Endodermal cell (in vitro differentiated cells): ENCODE data around the gene PTGR3. TPM values are rescaled to one million over a fixed set of nuclear protein-coding genes. Genes with fewer than 3 reads are reported as not detected.

Experiments used
- DNase-seq: peaks from one replicate; pipeline ENCODE4 v3.0.0-alpha.2; 2017
- H3K27ac ChIP-seq: 2 replicates; pipeline ENCODE4 v1.5.1; 2013; ENCODE audit warnings: mild to moderate bottlenecking, low read depth, low read length, moderate library complexity
- H3K27me3 ChIP-seq: 2 replicates; pipeline ENCODE4 v1.6.1; 2013; ENCODE audit warnings: mild to moderate bottlenecking, low read length, moderate library complexity; ENCODE audit not compliant: insufficient read depth, control insufficient read depth, poor library complexity, severe bottlenecking
- H3K36me3 ChIP-seq: 2 replicates; pipeline ENCODE4 v1.7.0; 2013; ENCODE audit warnings: mild to moderate bottlenecking, low read length, moderate library complexity; ENCODE audit not compliant: control insufficient read depth, insufficient read depth
- H3K4me1 ChIP-seq: one replicate; pipeline ENCODE4 v1.7.0; 2013; ENCODE audit warnings: low read length; ENCODE audit not compliant: control insufficient read depth, insufficient read depth
- H3K4me3 ChIP-seq: 2 replicates; pipeline ENCODE4 v1.5.1; 2013; ENCODE audit warnings: mild to moderate bottlenecking, low read length, moderate library complexity
- H3K9ac ChIP-seq: 2 replicates; pipeline ENCODE4 v1.6.1; 2013; ENCODE audit warnings: mild to moderate bottlenecking, low read length, moderate library complexity; ENCODE audit not compliant: poor library complexity, severe bottlenecking; ENCODE audit errors: extremely low read depth
- H3K9me3 ChIP-seq: 2 replicates; pipeline ENCODE4 v1.6.1; 2013; ENCODE audit warnings: mild to moderate bottlenecking, low read length, moderate library complexity; ENCODE audit not compliant: control insufficient read depth
- H3K27ac Mint-ChIP-seq: 2 replicates; pipeline ENCODE4 v1.8.0; 2020; ENCODE audit warnings: mixed read lengths
- H3K27me3 Mint-ChIP-seq: 2 replicates; pipeline ENCODE4 v1.8.0; 2021; ENCODE audit warnings: mild to moderate bottlenecking, mixed read lengths; ENCODE audit not compliant: insufficient read depth
- H3K36me3 Mint-ChIP-seq: 2 replicates; pipeline ENCODE4 v1.8.0; 2020; ENCODE audit warnings: low read depth, mixed read lengths
- H3K4me1 Mint-ChIP-seq: 2 replicates; pipeline ENCODE4 v1.8.0; 2020; ENCODE audit warnings: mixed read lengths
- H3K4me3 Mint-ChIP-seq: 2 replicates; pipeline ENCODE4 v1.8.0; 2020; ENCODE audit warnings: mild to moderate bottlenecking, moderate library complexity, mixed read lengths
- H3K9me3 Mint-ChIP-seq: 2 replicates; pipeline ENCODE4 v1.8.0; 2020; ENCODE audit warnings: mild to moderate bottlenecking, mixed read lengths
- WGBS, 2 experiments: methylation state at CpG; one replicate each; pipeline versions ENCODE4 v1.1.5 to v1.1.7; 2013; ENCODE audit warnings: missing lambda C conversion rate in 2 of 2, mixed read lengths in 1 of 2; ENCODE audit not compliant: insufficient coverage in 1 of 2, insufficient read length in 1 of 2; 5-methylcytosine and 5-hydroxymethylcytosine counted together
- total RNA-seq, 2 donors: library from RNA; stranded (reverse); fragmentation: NEBNext Ultra II Directional in 1 of 2; extraction: Animal tissue kit (Norgen Biotek cat#: 25700) in 1 of 2; gene quantifications; 2 replicates in 1 of 2; 3 replicates in 1 of 2; pipeline ENCODE4 v1.2.1, GENCODE V29; 2021
- TF ChIP-seq, protein P1 (sequence below): fragments of 200-600 bp; sonication (generic); conservative IDR thresholded peaks from 2 replicates; pipeline ENCODE4 v1.5.0; 2021; ENCODE audit warnings: antibody characterized with exemption, mild to moderate bottlenecking

Gene PTGR3
- total RNA-seq, 2 donors from 2014 or later, result 12.2 to 13.3 TPM

DNA sequence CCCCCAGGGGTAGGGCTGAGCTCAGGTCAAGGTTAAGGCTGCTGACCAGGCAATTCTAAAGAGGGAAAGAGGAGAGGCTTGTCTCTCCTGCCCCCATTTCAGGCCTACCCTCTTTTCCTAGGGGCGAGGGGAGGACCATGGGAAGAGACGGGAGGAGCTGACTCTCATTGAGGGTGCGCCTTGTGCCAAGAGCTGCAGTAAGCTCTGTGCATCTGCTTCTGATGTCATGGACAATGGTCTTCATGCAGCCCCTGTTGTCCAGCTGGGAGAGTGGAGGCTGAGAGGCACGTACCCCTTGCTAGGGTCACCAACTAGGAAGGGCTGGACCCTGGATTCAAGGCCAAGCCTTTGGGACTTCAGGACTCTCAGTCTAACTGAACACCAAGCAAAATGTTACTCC lies 45.2 kb downstream of the PTGR3 start:
- H3K9me3 ChIP-seq, result no peaks in the 10 kb centered on the region
- WGBS, 2 experiments, result 98 to 100% methylated on average over 1 to 4 of the region's 4 CpGs
- no peaks in the 10 kb centered on the region for H3K36me3 Mint-ChIP-seq
- peaks cover 16% of the 10 kb centered on the region for H3K4me1 ChIP-seq
- H3K36me3 ChIP-seq, result no peaks in the 10 kb centered on the region
- H3K4me3 Mint-ChIP-seq, result no peak overlapping the region
- H3K27ac Mint-ChIP-seq, result no peak overlapping the region
- H3K9ac ChIP-seq, result no peak overlapping the region
- peaks cover 14% of the 10 kb centered on the region for H3K4me1 Mint-ChIP-seq
- no peaks in the 10 kb centered on the region for H3K9me3 Mint-ChIP-seq
- peak; percentile 12 for DNase-seq
- H3K27me3 Mint-ChIP-seq, result peaks cover 25% of the 10 kb centered on the region
- no peak overlapping the region for H3K4me3 ChIP-seq
- H3K27me3 ChIP-seq, result no peaks in the 10 kb centered on the region
- TF ChIP-seq, protein P1, sequence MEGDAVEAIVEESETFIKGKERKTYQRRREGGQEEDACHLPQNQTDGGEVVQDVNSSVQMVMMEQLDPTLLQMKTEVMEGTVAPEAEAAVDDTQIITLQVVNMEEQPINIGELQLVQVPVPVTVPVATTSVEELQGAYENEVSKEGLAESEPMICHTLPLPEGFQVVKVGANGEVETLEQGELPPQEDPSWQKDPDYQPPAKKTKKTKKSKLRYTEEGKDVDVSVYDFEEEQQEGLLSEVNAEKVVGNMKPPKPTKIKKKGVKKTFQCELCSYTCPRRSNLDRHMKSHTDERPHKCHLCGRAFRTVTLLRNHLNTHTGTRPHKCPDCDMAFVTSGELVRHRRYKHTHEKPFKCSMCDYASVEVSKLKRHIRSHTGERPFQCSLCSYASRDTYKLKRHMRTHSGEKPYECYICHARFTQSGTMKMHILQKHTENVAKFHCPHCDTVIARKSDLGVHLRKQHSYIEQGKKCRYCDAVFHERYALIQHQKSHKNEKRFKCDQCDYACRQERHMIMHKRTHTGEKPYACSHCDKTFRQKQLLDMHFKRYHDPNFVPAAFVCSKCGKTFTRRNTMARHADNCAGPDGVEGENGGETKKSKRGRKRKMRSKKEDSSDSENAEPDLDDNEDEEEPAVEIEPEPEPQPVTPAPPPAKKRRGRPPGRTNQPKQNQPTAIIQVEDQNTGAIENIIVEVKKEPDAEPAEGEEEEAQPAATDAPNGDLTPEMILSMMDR, result no peak
- H3K27ac ChIP-seq, result no peak overlapping the region

DNA sequence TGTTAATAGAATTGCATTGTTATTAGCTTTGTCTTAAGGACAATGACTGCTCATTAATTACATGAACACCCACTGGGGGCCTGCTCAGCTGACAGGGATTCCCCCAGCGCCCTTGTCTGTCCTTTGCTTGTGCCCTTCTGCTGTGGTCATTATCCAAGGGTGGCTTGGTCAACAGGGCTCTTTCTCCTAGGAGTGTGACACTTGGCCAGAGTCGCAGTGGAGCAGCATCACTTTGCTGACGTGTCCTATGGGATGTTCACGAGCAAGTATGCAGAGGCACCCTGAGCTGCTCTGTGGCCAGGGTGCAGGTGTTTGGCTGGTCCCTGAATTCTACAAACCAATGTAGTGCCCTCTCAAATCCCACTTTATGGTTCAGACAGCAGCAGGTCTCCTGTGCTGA lies 46.0 kb downstream of the PTGR3 start:
- 83 to 89% methylated on average over 2 to 4 of the region's 4 CpGs for WGBS, 2 experiments
- H3K36me3 ChIP-seq, result no peaks in the 10 kb centered on the region
- H3K27ac Mint-ChIP-seq, result no peak overlapping the region
- H3K9me3 ChIP-seq, result no peaks in the 10 kb centered on the region
- H3K27ac ChIP-seq, result no peak overlapping the region
- H3K4me3 Mint-ChIP-seq, result no peak overlapping the region
- peaks cover 31% of the 10 kb centered on the region for H3K27me3 Mint-ChIP-seq
- H3K27me3 ChIP-seq, result no peaks in the 10 kb centered on the region
- no peaks in the 10 kb centered on the region for H3K36me3 Mint-ChIP-seq
- peaks cover 20% of the 10 kb centered on the region for H3K4me1 ChIP-seq
- DNase-seq, result peak; percentile 20
- no peak overlapping the region for H3K9ac ChIP-seq
- H3K9me3 Mint-ChIP-seq, result no peaks in the 10 kb centered on the region
- TF ChIP-seq, protein P1, result no peak
- peaks cover 14% of the 10 kb centered on the region for H3K4me1 Mint-ChIP-seq
- no peak overlapping the region for H3K4me3 ChIP-seq

GRCh38 chr18:75162467-75162866 lies 46.5 kb downstream of the PTGR3 start:
- Histone ChIP-seq H3K4me1 (peaks cover 20% of the 10 kb centered on the region), H3K4me3 (no peak overlapping the region), H3K9ac (no peak overlapping the region), H3K27me3 (no peaks in the 10 kb centered on the region), H3K36me3 (no peaks in the 10 kb centered on the region), H3K9me3 (no peaks in the 10 kb centered on the region), H3K27ac (no peak overlapping the region)
- peaks cover 33% of the 10 kb centered on the region for H3K27me3 Mint-ChIP-seq
- WGBS, 2 experiments, result 97 to 100% methylated on average over 2 to 3 of the region's 3 CpGs
- peaks cover 14% of the 10 kb centered on the region for H3K4me1 Mint-ChIP-seq
- no peak overlapping the region for H3K27ac Mint-ChIP-seq
- peak; percentile 16 for DNase-seq
- H3K9me3 Mint-ChIP-seq, result no peaks in the 10 kb centered on the region
- TF ChIP-seq, protein P1, result no peak
- H3K36me3 Mint-ChIP-seq, result no peaks in the 10 kb centered on the region
- H3K4me3 Mint-ChIP-seq, result no peak overlapping the region
